Dermis microvascular lymphatic vessel endothelial cell (primary cell): ENCODE results near the gene PRDM16. TPM values are rescaled to one million over a fixed set of nuclear protein-coding genes. Genes with fewer than 3 reads are reported as not detected.

ENCODE experiments used
- DNase-seq, 2 donors: peaks; one replicate each; pipeline versions ENCODE4 v3.0.0 to v3.0.0-alpha.2; 2010; ENCODE audit warnings: low read depth in 2 of 2
- total RNA-seq: library from RNA; depleted of rRNA; stranded (reverse); fragments of >200 nt; gene quantifications from 2 replicates; pipeline ENCODE4 v1.2.1, GENCODE V29; 2014

Gene PRDM16
- total RNA-seq, 1 donor from 2014 or later = not detected

GRCh38 chr1:3261007-3261968, 192.3 kb downstream of the PRDM16 start:
- DNase-seq = no peak

DNA sequence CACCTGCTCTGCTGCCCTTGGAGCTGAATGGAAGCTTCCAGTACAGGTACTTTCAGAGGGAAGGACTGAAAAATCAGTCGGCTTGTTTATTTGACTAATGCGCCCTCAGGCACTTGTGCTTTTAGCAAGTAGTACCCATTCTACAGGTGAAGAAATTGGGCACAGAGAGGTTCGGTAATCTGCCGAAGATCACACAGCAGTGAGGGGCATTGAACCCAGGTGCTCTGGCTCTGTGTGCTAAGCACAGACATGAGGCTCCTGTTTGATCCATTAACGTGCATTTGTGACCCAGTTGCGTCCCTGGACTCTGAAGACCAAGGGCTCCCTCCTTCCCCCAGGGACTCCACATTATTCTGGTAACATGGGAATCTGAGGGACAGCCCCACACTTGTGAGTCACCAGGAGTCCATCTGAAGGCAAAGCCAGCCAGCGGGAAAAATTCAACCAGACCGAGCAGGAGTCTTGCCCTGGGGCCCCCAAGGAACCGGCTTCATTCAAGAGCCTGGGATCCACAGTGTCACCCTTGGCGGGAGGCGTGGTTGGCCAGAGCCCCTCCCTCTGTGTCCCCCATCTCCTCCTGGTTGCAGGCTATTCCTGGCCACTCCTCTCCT, 193.1 kb downstream of the PRDM16 start:
- no peak for DNase-seq

DNA sequence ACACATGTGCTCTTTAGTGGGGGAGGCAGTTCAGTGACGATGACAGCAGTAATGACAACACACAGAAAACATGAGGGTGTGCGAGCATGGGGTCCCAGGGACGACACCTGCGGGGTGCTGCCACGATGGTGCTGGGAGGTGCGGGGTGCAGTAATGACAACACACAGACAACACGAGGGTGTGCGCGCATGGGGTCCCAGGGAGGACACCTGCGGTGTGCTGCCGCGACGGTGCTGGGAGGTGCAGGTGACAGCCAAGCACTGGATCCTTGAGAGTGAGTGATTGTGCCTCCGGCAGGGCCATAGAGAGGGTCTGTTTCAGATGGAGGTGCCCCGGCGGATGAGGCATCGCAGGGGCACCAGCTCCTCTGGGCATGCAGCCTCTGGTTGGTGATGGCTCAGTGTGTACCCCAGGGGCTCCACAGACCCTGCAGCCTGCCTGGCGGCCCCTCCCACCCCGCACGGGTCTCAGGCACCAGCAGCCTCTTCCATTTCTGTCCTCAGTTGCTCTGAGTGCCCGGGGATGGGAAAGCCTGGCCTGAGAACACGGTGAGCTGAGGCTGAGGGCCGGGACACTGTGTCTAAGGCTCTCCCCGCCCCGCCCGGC, 193.8 kb downstream of the PRDM16 start:
- no peak for DNase-seq

- no peak for DNase-seq
Measured at GRCh38 chr1:3263790-3264189, 194.8 kb downstream of the PRDM16 start.

DNA sequence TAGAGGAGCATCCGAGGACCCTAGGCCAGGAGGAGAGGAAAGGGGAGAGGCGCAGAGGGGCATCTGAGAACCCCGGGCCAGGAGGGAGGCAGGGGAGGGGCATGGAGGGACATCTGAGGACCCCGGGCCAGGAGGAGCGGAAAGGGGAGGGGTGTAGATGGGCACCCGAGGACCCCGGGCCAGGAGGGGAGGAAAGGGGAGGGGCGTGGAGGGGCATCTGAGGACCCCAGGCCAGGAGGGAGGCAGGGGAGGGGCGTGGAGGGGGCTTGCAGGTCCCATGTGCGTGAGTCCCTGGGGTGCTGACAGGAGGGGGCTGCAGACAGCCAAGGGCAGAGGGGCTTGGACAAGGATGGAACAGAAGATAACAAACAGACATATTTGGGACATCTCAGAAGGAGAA, 195.5 kb downstream of the PRDM16 start:
- no peak for DNase-seq

- no peak for DNase-seq
Measured at GRCh38 chr1:3265835-3266805, 197.1 kb downstream of the PRDM16 start.

DNA sequence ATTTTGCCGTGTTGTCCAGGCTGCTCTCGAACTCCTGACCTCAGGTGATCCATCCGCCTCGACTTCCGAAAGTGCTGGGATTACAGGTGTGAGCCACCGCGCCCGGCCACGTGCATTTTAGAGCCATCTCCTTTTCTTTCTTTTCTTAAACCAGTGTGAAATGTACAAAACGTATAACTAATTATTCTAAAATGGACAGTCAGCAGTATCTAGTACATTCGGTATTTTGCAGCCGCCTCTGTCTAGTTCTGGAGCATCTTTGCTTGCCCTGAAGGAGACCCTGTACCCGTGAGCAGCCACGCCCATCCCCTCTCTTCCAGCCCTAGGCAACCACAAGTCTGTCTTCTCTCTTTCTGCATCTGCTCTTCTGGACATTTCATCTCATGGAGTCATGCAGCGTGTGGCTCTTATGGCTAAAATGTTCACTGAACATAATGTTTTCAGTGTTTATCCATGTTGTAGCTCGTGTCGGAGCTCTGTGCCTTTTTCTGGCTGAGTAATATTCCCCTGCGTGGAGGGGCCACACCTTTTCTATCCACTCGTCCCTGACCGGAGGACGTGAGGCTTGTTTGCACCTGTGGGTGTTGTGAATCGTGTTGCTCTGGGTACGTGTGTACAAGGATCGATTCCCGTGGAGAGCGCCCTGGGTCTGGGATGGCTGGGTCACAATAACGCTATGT, 198.0 kb downstream of the PRDM16 start:
- DNase-seq = no peak

GRCh38 chr1:3267550-3268270, 198.7 kb downstream of the PRDM16 start:
- DNase-seq = no peak

- no peak for DNase-seq
Measured at GRCh38 chr1:3268281-3268680, 199.3 kb downstream of the PRDM16 start.

DNA sequence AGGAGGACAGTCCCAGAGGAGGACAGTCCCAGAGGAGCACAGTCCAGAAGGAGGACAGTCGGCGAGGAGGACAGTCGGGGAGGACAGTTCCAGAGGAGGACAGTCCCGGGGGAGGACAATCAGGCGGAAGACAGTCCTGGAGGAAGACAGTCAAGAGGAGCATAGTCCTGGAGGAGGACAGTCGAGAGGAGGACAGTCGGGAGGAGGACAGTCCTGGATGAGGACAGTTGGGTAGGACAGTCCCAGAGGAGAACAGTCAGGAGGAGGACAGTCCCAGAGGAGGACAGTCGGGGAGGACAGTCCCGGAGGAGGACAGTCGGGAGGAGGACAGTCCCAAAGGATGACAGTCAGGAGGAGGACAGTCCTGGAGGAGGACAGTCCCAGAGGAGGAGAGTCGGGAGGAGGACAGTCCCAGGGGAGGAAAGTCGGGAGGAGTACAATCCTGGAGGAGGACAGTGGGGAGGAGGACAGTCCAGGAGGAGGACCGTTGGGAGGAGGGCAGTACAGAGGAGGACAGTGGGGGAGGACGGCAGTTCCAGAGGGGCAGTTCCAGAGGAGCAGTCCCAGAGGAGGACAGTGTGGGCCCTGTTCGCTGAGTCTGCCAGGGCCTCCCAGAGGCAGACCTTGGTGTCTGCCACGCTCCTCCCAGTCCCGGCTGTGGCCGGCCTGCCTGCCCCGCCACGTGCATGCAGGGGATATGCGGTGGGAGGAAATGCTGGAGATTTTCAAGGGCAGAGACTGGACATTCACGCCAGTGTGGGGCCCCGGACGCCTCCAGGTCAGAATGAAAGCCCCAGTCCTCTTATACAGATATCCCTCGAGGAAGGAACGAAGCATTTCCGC, 201.6 kb downstream of the PRDM16 start:
- no peak for DNase-seq

DNA sequence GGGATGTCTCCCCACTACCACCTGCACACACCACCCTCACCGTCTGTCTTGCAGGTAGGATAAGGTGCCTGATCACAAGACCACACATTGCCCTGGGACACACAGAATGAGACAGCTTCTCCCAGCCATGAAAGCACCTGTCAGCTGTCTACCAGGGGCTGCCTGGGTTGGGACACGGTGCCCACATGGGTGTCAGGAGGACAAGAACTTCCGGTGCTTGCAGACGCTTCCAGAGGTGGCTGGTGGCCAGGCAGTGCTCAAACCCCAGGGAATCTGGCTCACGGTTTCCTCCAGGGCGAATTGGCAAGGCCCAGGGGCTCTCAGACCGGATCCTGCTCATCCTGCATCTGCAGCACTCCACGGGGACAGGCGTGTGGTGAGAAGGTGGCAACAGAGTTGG, 202.9 kb downstream of the PRDM16 start:
- no peak for DNase-seq

- no peak for DNase-seq
Measured at GRCh38 chr1:3272321-3273045, 203.5 kb downstream of the PRDM16 start.

GRCh38 chr1:3273447-3273846, 204.4 kb downstream of the PRDM16 start:
- no peak for DNase-seq

DNA sequence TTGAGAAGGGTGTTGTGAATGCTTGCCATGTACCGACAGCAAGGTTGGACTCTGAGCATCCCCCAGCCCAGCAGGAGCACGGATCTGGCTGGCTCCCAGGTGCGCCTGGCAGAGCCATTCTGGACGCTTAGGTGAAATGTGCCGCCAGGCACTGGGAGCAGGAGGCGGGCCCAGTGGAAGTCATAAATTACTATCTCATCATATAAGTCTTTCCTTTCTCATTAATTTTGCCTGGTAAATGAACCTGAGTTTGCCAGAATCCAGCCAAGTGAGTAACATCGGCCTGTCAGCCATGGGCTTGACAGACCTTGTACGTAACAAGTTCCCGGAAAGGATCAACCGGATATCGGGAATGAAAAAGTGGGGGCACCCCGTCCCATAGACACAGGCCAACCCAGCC, 206.0 kb downstream of the PRDM16 start:
- DNase-seq = no peak

DNA sequence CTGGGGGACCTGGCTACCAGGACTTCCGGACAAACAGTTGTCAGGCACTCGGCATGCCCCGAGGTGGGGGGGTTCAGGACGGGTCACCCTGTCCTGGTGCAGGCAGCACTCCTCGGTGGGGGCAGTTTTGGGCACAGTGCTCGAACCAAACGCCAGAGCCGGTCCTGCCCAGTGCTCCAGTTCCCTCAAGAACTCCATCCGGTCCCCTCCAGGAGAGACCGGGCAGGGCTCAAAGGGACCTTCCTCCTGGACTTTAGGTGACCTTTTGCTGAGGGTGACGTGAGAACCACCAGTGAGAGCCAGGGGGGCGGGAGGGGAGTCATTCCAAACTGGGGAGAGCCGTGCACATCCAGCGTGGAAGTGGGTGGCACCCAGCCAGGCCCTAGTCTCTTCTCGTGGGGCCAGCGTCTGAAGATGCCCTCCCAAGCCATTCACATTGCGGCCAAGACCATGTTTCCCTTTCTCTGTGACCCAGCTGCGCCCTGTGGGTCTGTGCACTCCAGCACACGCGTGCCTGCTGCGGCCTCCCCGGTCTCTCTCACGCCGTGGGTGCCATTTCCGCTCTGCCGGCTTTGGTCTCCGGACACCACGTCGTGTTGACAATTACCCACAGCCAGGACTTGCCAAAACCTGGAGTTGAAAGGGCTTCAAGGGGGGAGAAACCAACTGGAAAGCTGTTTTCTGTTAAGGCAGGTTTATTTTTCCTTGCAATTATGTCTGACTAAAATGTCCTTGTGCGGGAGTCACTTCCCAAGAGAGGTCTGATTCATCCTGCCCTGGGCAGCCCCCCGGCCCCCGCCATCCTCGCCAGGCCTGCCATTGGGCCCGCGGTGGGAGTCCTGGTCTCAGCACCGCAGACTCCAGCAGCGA, 206.7 kb downstream of the PRDM16 start:
- no peak for DNase-seq

- DNase-seq = no peak
Measured at GRCh38 chr1:3276341-3276800, 207.4 kb downstream of the PRDM16 start.

DNA sequence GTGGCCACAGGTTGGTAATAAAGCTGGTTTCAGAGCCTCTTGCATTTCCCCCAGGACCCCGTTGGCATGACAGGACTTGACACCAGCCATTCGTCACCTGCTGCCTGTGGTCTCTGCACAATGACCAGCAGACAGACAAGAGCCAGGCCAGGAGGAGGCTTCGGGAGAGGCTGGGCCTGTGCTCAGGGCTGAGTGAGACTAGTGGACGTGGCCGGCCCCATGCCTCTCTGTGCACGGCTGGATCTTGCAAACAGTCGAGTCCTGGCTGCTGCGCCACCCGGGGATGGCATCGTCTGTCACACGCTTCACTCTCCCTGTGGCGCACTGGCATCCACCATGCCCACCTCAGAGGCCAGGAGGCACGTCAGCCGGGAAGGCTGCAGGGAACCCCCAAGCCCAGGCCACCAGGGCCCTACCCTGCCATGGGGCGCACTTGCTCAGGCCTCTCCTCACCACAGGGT, 208.0 kb downstream of the PRDM16 start:
- DNase-seq = no peak
